Measurements from ENCODE around the gene CHI3L2. TPM values are rescaled to one million over a fixed set of nuclear protein-coding genes. Genes with fewer than 3 reads are reported as not detected.

The CHI3L2 gene
- total and polyA plus RNA-seq, 10 of the 15 experiments (the other 5 are each of a cell fraction or from before 2014, with no cell fraction given): 37.1 to 508 (median 98.3) TPM

GRCh38 chr1:111200802-111201161, 26.7 kb upstream of the CHI3L2 start:
- Histone ChIP-seq H3K27ac (ENCODE audit: control insufficient read depth, insufficient read depth) (peak overlapping the region; percentile 92), H3K4me2 (ENCODE audit: control insufficient read depth, insufficient read depth) (peak overlapping the region; percentile 99), H2AFZ (ENCODE audit: control insufficient read depth, low read depth, low read length) (no peak overlapping the region), H3K4me3 (peak overlapping the region; percentile 73), H3K9ac (ENCODE audit: control insufficient read depth, insufficient read depth, low read length) (peak overlapping the region; percentile 93), H4K20me1 (ENCODE audit: control insufficient read depth, insufficient read depth) (no peaks in the 10 kb centered on the region), H3K36me3 (ENCODE audit: control insufficient read depth in 2 of 2, insufficient read depth in 2 of 2, low read length in 1 of 2) (peaks cover 6 to 10% of the 10 kb centered on the region in 2 experiments; a peak in 3 of 4 replicates), H3K79me2 (ENCODE audit: control insufficient read depth, insufficient read depth, low read length) (peaks cover 87% of the 10 kb centered on the region), H3K4me1 (ENCODE audit: control insufficient read depth, insufficient read depth, low read length) (peaks cover 35% of the 10 kb centered on the region), H3K9me3 (replicated peaks; ENCODE audit: control insufficient read depth, insufficient read depth, low read length) (no peaks in the 10 kb centered on the region), H3K27me3 (replicated peaks in 1 of 2; ENCODE audit: control insufficient read depth in 2 of 2, insufficient read depth in 2 of 2, low read length in 1 of 2) (no peaks in the 10 kb centered on the region)
- no peak for FAIRE-seq
- in situ Hi-C loops (cut with MboI) (no loop called here), intact Hi-C loops (cut with micrococcal nuclease; ENCODE audit: unreplicated experiment) (loop anchor here (5.0 kb wide), 3 partner anchors 328 to 417 kb away; partner anchors contain the start of genes CD53 and RAP1A)
- ChIA-PET SMC1A (ENCODE audit: uncharacterized antibody, unreplicated experiment) (interaction anchor here (0.9 to 8.7 kb wide), 10 partner anchors 9 to 170 kb away, joined by 3 to 284 read pairs (median 6); no protein-coding TSS in a partner anchor), RAD21 (ENCODE audit: unreplicated experiment) (interaction anchor here (1.0 to 15.0 kb wide), 7 partner anchors 17 to 74 kb away, joined by 3 to 542 read pairs (median 6); partner anchors contain the start of genes CEPT1 and DRAM2), POLR2A (interaction anchor here (0.8 to 12.8 kb wide), 7 partner anchors 13 to 325 kb away, joined by 3 to 371 read pairs (median 4); partner anchors contain the start of gene DRAM2), CTCF (interaction anchor here (1.0 to 14.9 kb wide), 6 partner anchors 8 to 199 kb away, joined by 3 to 239 read pairs (median 6); no protein-coding TSS in a partner anchor)
- TF ChIP-seq PBX3 (IDR thresholded peaks at IDR 0.05; ENCODE audit: insufficient replicate concordance, low read depth, low read length) (peak; percentile 3), REST (IDR thresholded peaks at IDR 0.05; ENCODE audit: low read depth, low read length) (0 out of 2 replicates have a peak, but pooled peaks have one; percentile 0), ZBED1 (IDR thresholded peaks at IDR 0.05; ENCODE audit: borderline replicate concordance) (no peak; the same call in 1 of the 2 replicates), POLR2AphosphoS5 (IDR thresholded peaks at IDR 0.05; ENCODE audit: low read length) (peak; percentile 68; the same call in 1 of the 2 replicates), JUNB (IDR thresholded peaks at IDR 0.05) (no peak), IKZF1 (conservative IDR thresholded peaks at IDR 0.05) (no peak), ETV6 (conservative IDR thresholded peaks at IDR 0.05 in 1 of 2, IDR thresholded peaks at IDR 0.05 in 1 of 2; ENCODE audit: borderline replicate concordance in 1 of 2, low read depth in 1 of 2) (0 out of 4 replicates have a peak, but pooled peaks of 1 of the 2 experiments have one; percentile 18), TAF1 (IDR thresholded peaks at IDR 0.05; ENCODE audit: borderline replicate concordance, low read depth, low read length) (0 out of 2 replicates have a peak, but pooled peaks have one; percentile 5), POU2F2 (IDR thresholded peaks at IDR 0.05; ENCODE audit: borderline replicate concordance, low read depth, low read length) (peak; percentile 28), NR2C1 (IDR thresholded peaks at IDR 0.05) (peak; percentile 44; the same call in 1 of the 2 replicates)
- BruUV-seq (replicated peaks): no TSS peak
- ATAC-seq: no peak
- WGBS (ENCODE audit: insufficient coverage, insufficient replicate concordance, low lambda C conversion rate, missing lambda C conversion rate): 38% methylated on average over 3 of the region's 3 CpGs
- no peak for DNase-seq (ENCODE audit: low read depth, low spot score)

Data from GM12878 (cell line).